ENCODE data around the gene FAM90A1.
"Not testable (repeated sequence)": the region's sequence is repeated elsewhere in the genome, so short reads cannot be mapped to it uniquely, and the experiment has no call there.

DNA sequence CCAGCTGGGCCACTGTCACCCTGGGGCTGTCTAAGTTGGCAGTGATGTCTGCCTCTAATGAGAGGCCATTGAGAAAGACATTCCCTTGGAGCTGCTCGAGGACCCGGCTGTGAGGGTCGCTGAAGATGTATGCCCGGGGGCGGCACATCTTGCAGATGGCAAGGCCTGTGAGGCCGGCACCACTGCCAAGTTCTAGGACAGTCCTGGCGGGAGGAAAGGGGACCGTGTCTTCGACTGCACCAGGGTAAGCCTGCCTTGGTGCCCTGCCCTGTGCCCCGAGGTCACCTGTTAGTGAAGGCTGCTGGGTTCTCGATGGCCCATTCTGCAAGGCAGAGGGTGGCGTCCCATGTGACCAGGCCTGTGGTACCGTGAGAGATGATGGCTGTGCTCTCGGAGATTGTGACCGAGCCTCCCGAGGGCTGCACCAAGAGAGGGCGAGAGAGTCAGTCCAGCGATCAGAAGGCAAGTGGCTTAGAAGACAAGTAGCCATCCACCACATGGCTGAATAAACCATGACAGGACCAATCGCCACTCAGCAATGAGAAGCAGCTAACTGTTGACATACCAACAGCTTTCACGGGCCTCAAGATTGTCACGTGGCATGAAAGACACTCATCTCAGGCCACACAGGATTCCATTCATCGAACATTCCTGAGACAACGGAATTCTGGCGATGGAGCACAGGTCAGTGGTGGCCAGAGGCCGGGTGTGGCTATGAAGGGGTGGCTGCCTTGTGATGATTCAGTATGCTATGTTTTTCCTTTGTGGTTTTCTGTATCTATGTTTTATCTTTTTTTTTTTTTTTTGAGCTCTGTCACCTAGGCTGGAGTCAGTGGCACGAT, 8.1 kb upstream of the FAM90A1 start:
- TF ChIP-seq, protein P1, sequence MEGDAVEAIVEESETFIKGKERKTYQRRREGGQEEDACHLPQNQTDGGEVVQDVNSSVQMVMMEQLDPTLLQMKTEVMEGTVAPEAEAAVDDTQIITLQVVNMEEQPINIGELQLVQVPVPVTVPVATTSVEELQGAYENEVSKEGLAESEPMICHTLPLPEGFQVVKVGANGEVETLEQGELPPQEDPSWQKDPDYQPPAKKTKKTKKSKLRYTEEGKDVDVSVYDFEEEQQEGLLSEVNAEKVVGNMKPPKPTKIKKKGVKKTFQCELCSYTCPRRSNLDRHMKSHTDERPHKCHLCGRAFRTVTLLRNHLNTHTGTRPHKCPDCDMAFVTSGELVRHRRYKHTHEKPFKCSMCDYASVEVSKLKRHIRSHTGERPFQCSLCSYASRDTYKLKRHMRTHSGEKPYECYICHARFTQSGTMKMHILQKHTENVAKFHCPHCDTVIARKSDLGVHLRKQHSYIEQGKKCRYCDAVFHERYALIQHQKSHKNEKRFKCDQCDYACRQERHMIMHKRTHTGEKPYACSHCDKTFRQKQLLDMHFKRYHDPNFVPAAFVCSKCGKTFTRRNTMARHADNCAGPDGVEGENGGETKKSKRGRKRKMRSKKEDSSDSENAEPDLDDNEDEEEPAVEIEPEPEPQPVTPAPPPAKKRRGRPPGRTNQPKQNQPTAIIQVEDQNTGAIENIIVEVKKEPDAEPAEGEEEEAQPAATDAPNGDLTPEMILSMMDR (IDR thresholded peaks at IDR 0.05): not testable (repeated sequence)
- TF ChIP-seq POLR2A, EP300 (IDR thresholded peaks at IDR 0.05): not testable (repeated sequence)

Measured in sigmoid colon (tissue), 4 donors.